Neural cell (in vitro differentiated cells): ENCODE data around the gene RPRD1A. TPM values are rescaled to one million over a fixed set of nuclear protein-coding genes. Genes with fewer than 3 reads are reported as not detected.

Experiments
- H2AFZ ChIP-seq: fragments of 200-600, 300-800 bp; sonication (generic), shearing (Covaris generic); 2 replicates; pipeline ENCODE4 v1.6.0; 2014; ENCODE audit warnings: low read depth, mild to moderate bottlenecking, antibody characterized with exemption, low read length, moderate library complexity
- H3F3A ChIP-seq: fragments of 200-600 bp; shearing (Covaris generic); 2 replicates; pipeline ENCODE4 v1.6.1; 2016; ENCODE audit warnings: mild to moderate bottlenecking, moderate library complexity, mixed read lengths, antibody characterized with exemption, low read length; ENCODE audit not compliant: insufficient read depth, poor library complexity, severe bottlenecking
- H3K27ac ChIP-seq: fragments of 200-600, 300-800 bp; sonication (generic), shearing (Covaris generic); 2 replicates; pipeline ENCODE4 v1.5.1; 2014; ENCODE audit warnings: mild to moderate bottlenecking, low read length, moderate library complexity
- H3K27me3 ChIP-seq: fragments of 300-800, 200-600 bp; sonication (generic), shearing (Covaris generic); 2 replicates; pipeline ENCODE4 v1.6.0; 2014; ENCODE audit warnings: mild to moderate bottlenecking, low read depth, low read length, moderate library complexity; ENCODE audit not compliant: insufficient read depth
- H3K36me3 ChIP-seq: fragments of 300-800, 200-600 bp; sonication (generic), shearing (Covaris generic); 2 replicates; pipeline ENCODE4 v1.5.1; 2014; ENCODE audit warnings: mild to moderate bottlenecking, antibody characterized with exemption, low read length, moderate library complexity; ENCODE audit not compliant: insufficient read depth
- H3K4me2 ChIP-seq: fragments of 300-800, 200-600 bp; sonication (generic), shearing (Covaris generic); 2 replicates; pipeline ENCODE4 v1.6.0; 2014; ENCODE audit warnings: mild to moderate bottlenecking, low read length
- H3K4me3 ChIP-seq: fragments of 300-800, 200-600 bp; sonication (generic), shearing (Covaris generic); 2 replicates; pipeline ENCODE4 v1.5.1; 2014; ENCODE audit warnings: mild to moderate bottlenecking, low read length, moderate library complexity
- H3K79me2 ChIP-seq: fragments of 200-600 bp; shearing (Covaris generic); replicated peaks from 2 replicates; pipeline ENCODE4 v1.6.0; 2014; ENCODE audit warnings: mild to moderate bottlenecking, low read length, moderate library complexity; ENCODE audit not compliant: insufficient read depth
- H3K9ac ChIP-seq: fragments of 300-800, 200-600 bp; sonication (generic), shearing (Covaris generic); 2 replicates; pipeline ENCODE4 v1.6.1; 2016; ENCODE audit warnings: mild to moderate bottlenecking, low read length, mixed read lengths
- H3K9me2 ChIP-seq: fragments of 200-600 bp; shearing (Covaris generic); 2 replicates; pipeline ENCODE4 v1.6.1; 2016; ENCODE audit warnings: mild to moderate bottlenecking, low read length, mixed read lengths; ENCODE audit not compliant: insufficient read depth
- H3K9me3 ChIP-seq: fragments of 200-600, 300-800 bp; sonication (generic), shearing (Covaris generic); 2 replicates; pipeline ENCODE4 v1.6.1; 2016; ENCODE audit warnings: mild to moderate bottlenecking, mixed run types, low read length, moderate library complexity, mixed read lengths
- H4K20me1 ChIP-seq: fragments of 200-600 bp; shearing (Covaris generic); 2 replicates; pipeline ENCODE4 v1.6.1; 2016; ENCODE audit warnings: mild to moderate bottlenecking, mixed run types; ENCODE audit not compliant: insufficient read depth
- CTCF ChIP-seq: fragments of 450-650 bp; IDR thresholded peaks from 2 replicates; pipeline ENCODE4 v1.5.1; 2014; ENCODE audit warnings: antibody characterized with exemption, mild to moderate bottlenecking, moderate library complexity; ENCODE audit not compliant: poor library complexity, severe bottlenecking
- EP300 ChIP-seq: fragments of 450-650 bp; conservative IDR thresholded peaks from 2 replicates; pipeline ENCODE4 v1.6.1; 2014; ENCODE audit warnings: antibody characterized with exemption, mild to moderate bottlenecking, moderate library complexity; ENCODE audit not compliant: poor library complexity, severe bottlenecking
- EZH2 ChIP-seq: fragments of 200-600, 300-800 bp; shearing (Covaris generic), sonication (generic); IDR thresholded peaks from 2 replicates; pipeline ENCODE4 v1.6.1; 2014; ENCODE audit warnings: antibody characterized with exemption, low read length, borderline replicate concordance, mild to moderate bottlenecking; ENCODE audit not compliant: insufficient read depth, poor library complexity, severe bottlenecking
- MXI1 ChIP-seq: fragments of 450-650 bp; conservative IDR thresholded peaks from 2 replicates; pipeline ENCODE4 v1.6.1; 2014; ENCODE audit warnings: antibody characterized with exemption, mild to moderate bottlenecking; ENCODE audit not compliant: poor library complexity, severe bottlenecking
- POLR2AphosphoS5 ChIP-seq: IDR thresholded peaks from 2 replicates; pipeline ENCODE4 v1.6.1; 2012
- RAD21 ChIP-seq: fragments of 450-650 bp; conservative IDR thresholded peaks from 2 replicates; pipeline ENCODE4 v1.6.1; 2014; ENCODE audit warnings: antibody characterized with exemption, mild to moderate bottlenecking, moderate library complexity
- REST ChIP-seq: IDR thresholded peaks from 2 replicates; pipeline ENCODE4 v1.6.1; 2012; ENCODE audit warnings: borderline replicate concordance
- SMC3 ChIP-seq: fragments of 450-650 bp; conservative IDR thresholded peaks from 2 replicates; pipeline ENCODE4 v1.6.1; 2014; ENCODE audit warnings: antibody characterized with exemption, mild to moderate bottlenecking, moderate library complexity; ENCODE audit not compliant: poor library complexity
- TAF1 ChIP-seq: IDR thresholded peaks from 2 replicates; pipeline ENCODE4 v1.6.1; 2012; ENCODE audit warnings: low read depth
- polyA plus RNA-seq: library from polyadenylated mRNA; depleted of rRNA; stranded (reverse); fragments of >200 nt; gene quantifications from 2 replicates; pipeline ENCODE4 v1.2.3, GENCODE V29; 2014

Gene RPRD1A
- polyA plus RNA-seq, 1 donor from 2014 or later, result 129 TPM

- Histone ChIP-seq H3K36me3 (no peaks in the 10 kb centered on the region), H4K20me1 (no peaks in the 10 kb centered on the region), H3K9ac (no peak overlapping the region), H3K4me3 (no peak overlapping the region), H3F3A (no peaks in the 10 kb centered on the region), H2AFZ (no peak overlapping the region), H3K4me2 (no peak overlapping the region), H3K27ac (no peak overlapping the region), H3K79me2 (no peaks in the 10 kb centered on the region), H3K9me2 (no peaks in the 10 kb centered on the region), H3K27me3 (no peaks in the 10 kb centered on the region), H3K9me3 (no peaks in the 10 kb centered on the region)
- TF ChIP-seq RAD21, result no peak
- no peak for TF ChIP-seq EZH2
- TF ChIP-seq SMC3, result no peak
- no peak for TF ChIP-seq MXI1
- TF ChIP-seq TAF1, result no peak
- TF ChIP-seq EP300, result no peak
- TF ChIP-seq CTCF, result no peak
- TF ChIP-seq REST, result no peak
Observed at GRCh38 chr18:36009214-36009613, 58.1 kb downstream of the RPRD1A start.

- Histone ChIP-seq H2AFZ (no peak overlapping the region), H3K4me3 (no peak overlapping the region), H4K20me1 (no peaks in the 10 kb centered on the region), H3K9me3 (no peaks in the 10 kb centered on the region), H3K9ac (no peak overlapping the region), H3K27ac (no peak overlapping the region), H3K36me3 (no peaks in the 10 kb centered on the region), H3K4me2 (no peak overlapping the region), H3F3A (no peaks in the 10 kb centered on the region), H3K79me2 (no peaks in the 10 kb centered on the region), H3K27me3 (no peaks in the 10 kb centered on the region), H3K9me2 (no peaks in the 10 kb centered on the region)
- TF ChIP-seq POLR2AphosphoS5 (no peak), RAD21 (no peak), EZH2 (no peak)
Observed at GRCh38 chr18:36006997-36007396, 60.4 kb downstream of the RPRD1A start.

GRCh38 chr18:35999925-36000324 lies 67.4 kb downstream of the RPRD1A start:
- Histone ChIP-seq H3K79me2 (no peaks in the 10 kb centered on the region), H3K4me3 (no peak overlapping the region), H3K27me3 (no peaks in the 10 kb centered on the region), H3F3A (no peaks in the 10 kb centered on the region), H2AFZ (no peak overlapping the region), H4K20me1 (no peaks in the 10 kb centered on the region), H3K36me3 (no peaks in the 10 kb centered on the region), H3K9me3 (no peaks in the 10 kb centered on the region), H3K9me2 (no peaks in the 10 kb centered on the region), H3K9ac (no peak overlapping the region), H3K4me2 (no peak overlapping the region), H3K27ac (no peak overlapping the region)
- no peak for TF ChIP-seq TAF1
- no peak for TF ChIP-seq CTCF
- TF ChIP-seq MXI1, result no peak
